BLaER1 treated with 17β-estradiol and CSF1 and Interleukin-3, amounts not matched to agents 10 nM and 100 nM (cell line): ENCODE results near the gene OPN3.

Experiments used
- H3K27ac ChIP-seq, 11 experiments: shearing (Covaris generic); formaldehyde crosslinking; 2 replicates each; pipeline ENCODE4 v1.8.1; 2022
- H3K27me3 ChIP-seq, 11 experiments: shearing (Covaris generic); formaldehyde crosslinking; 2 replicates each; pipeline ENCODE4 v1.8.1; 2022
- H3K36me3 ChIP-seq, 11 experiments: shearing (Covaris generic); formaldehyde crosslinking; 2 replicates each; pipeline ENCODE4 v1.8.1; 2022
- H3K4me1 ChIP-seq, 10 experiments: shearing (Covaris generic); formaldehyde crosslinking; 2 replicates each; pipeline ENCODE4 v1.8.1; 2022
- H3K4me2 ChIP-seq, 11 experiments: shearing (Covaris generic); formaldehyde crosslinking; 2 replicates each; pipeline ENCODE4 v1.8.1; 2022
- H3K4me3 ChIP-seq, 10 experiments: shearing (Covaris generic); formaldehyde crosslinking; 2 replicates each; pipeline ENCODE4 v1.8.1; 2022
- H3K9ac ChIP-seq, 11 experiments: shearing (Covaris generic); formaldehyde crosslinking; 2 replicates each; pipeline ENCODE4 v1.8.1; 2022
- H3K9me3 ChIP-seq, 11 experiments: shearing (Covaris generic); formaldehyde crosslinking; replicated peaks in 1 of 11; 2 replicates each; pipeline ENCODE4 v1.8.1; 2022
- H4K20me1 ChIP-seq, 11 experiments: shearing (Covaris generic); formaldehyde crosslinking; 2 replicates each; pipeline ENCODE4 v1.8.1; 2022
- Cebpa-rat ChIP-seq, 11 experiments: shearing (Covaris generic); IDR thresholded peaks; 2 replicates each; pipeline ENCODE4 v1.8.1; 2022

The OPN3 gene

GRCh38 chr1:241648159-241648558 is 8.0 kb upstream of the OPN3 start:
- Histone ChIP-seq H3K4me1 (peaks cover 0 to 5% (median 0%) of the 10 kb centered on the region in 10 experiments; a peak in 2 of 20 replicates), H3K27me3 (no peaks in the 10 kb centered on the region), H3K9ac (no peak overlapping the region), H3K4me2 (no peak overlapping the region), H3K4me3 (no peak overlapping the region), H3K27ac (no peak overlapping the region), H4K20me1 (no peaks in the 10 kb centered on the region), H3K36me3 (no peaks in the 10 kb centered on the region), H3K9me3 (peaks cover 0 to 2% (median 0%) of the 10 kb centered on the region in 11 experiments; a peak in 6 of 22 replicates)
- no peak for TF ChIP-seq Cebpa-rat (IDR thresholded peaks at IDR 0.05)

GRCh38 chr1:241647658-241648057 is 7.5 kb upstream of the OPN3 start:
- Histone ChIP-seq H3K4me3 (no peak overlapping the region), H3K27me3 (no peaks in the 10 kb centered on the region), H4K20me1 (no peaks in the 10 kb centered on the region), H3K36me3 (no peaks in the 10 kb centered on the region), H3K9ac (no peak overlapping the region), H3K4me1 (peaks cover 0 to 5% (median 0%) of the 10 kb centered on the region in 10 experiments; a peak in 2 of 20 replicates), H3K4me2 (no peak overlapping the region), H3K27ac (no peak overlapping the region), H3K9me3 (peaks cover 0 to 7% (median 1%) of the 10 kb centered on the region in 11 experiments; a peak in 11 of 22 replicates)
- no peak for TF ChIP-seq Cebpa-rat (IDR thresholded peaks at IDR 0.05)

DNA sequence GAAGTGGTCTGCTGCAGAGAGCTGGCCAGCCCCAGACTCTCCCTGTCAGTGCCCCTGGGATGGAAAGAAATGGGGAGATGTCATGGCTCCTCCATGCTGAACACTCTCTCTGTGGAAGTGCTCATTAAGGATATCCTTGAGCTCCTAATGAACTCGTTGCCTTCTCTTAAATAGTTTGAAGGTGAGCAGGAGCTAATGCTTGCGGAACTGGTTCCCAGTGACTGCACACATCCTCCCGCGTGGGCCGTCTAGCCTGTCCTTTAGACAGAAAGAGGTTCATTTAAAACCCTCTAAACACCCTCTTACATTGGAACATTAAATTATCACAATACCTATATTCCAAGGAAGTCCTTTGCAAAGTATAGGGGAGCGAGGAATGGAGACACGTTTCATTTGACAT is 6.0 kb upstream of the OPN3 start:
- Histone ChIP-seq H3K27ac (no peak overlapping the region), H3K27me3 (no peaks in the 10 kb centered on the region), H3K36me3 (no peaks in the 10 kb centered on the region), H3K9ac (no peak overlapping the region), H3K4me1 (peaks cover 1 to 8% (median 4%) of the 10 kb centered on the region in 10 experiments), H3K4me3 (no peak overlapping the region), H3K9me3 (peaks cover 4 to 16% (median 10%) of the 10 kb centered on the region in 11 experiments; a peak in 15 of 22 replicates), H3K4me2 (no peak overlapping the region), H4K20me1 (no peaks in the 10 kb centered on the region)
- TF ChIP-seq Cebpa-rat (IDR thresholded peaks at IDR 0.05), result no peak

GRCh38 chr1:241645199-241645598 is 5.0 kb upstream of the OPN3 start:
- Histone ChIP-seq H3K9ac (no peak overlapping the region), H3K4me3 (no peak overlapping the region), H3K27me3 (no peaks in the 10 kb centered on the region), H3K36me3 (no peaks in the 10 kb centered on the region), H4K20me1 (no peaks in the 10 kb centered on the region), H3K4me1 (peaks cover 9 to 16% (median 12%) of the 10 kb centered on the region in 10 experiments), H3K27ac (no peak overlapping the region), H3K4me2 (no peak overlapping the region), H3K9me3 (peaks cover 4 to 16% (median 10%) of the 10 kb centered on the region in 11 experiments; a peak in 15 of 22 replicates)
- no peak for TF ChIP-seq Cebpa-rat (IDR thresholded peaks at IDR 0.05)

DNA sequence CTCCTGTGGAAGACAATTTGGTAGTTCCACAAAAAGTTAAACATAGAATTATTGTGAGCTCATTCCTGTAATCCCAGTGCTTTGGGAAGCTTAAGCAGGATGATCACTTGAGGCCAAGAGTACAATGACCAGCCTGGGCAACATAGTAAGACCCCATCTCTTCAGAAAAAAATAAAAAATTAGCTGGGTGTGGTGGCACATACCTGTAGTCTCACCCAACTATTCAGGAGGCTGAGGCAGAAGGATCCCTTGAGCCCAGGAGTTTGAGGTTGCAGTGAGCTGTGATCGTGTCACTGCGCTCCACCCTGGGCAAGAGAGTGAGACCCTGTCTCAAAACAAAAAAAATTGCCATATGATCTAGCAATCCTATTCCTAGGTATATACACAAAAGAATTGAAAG is 4.1 kb upstream of the OPN3 start:
- no peaks in the 10 kb centered on the region for H4K20me1 ChIP-seq
- H3K27me3 ChIP-seq, result no peaks in the 10 kb centered on the region
- TF ChIP-seq Cebpa-rat (IDR thresholded peaks at IDR 0.05), result no peak
- no peak overlapping the region for H3K27ac ChIP-seq
- H3K36me3 ChIP-seq, result no peaks in the 10 kb centered on the region
- H3K4me3 ChIP-seq, result no peak overlapping the region
- H3K9ac ChIP-seq, result no peak overlapping the region
- H3K9me3 ChIP-seq, result peaks cover 4 to 16% (median 10%) of the 10 kb centered on the region in 11 experiments; a peak in 15 of 22 replicates
- no peak overlapping the region for H3K4me2 ChIP-seq
- peaks cover 9 to 16% (median 12%) of the 10 kb centered on the region in 10 experiments for H3K4me1 ChIP-seq

GRCh38 chr1:241642593-241642944 is 2.4 kb upstream of the OPN3 start:
- Histone ChIP-seq H4K20me1 (peaks cover 0 to 15% (median 9%) of the 10 kb centered on the region in 11 experiments; a peak in 10 of 22 replicates), H3K27ac (no peak overlapping the region), H3K9ac (no peak overlapping the region), H3K27me3 (no peaks in the 10 kb centered on the region), H3K4me1 (peaks cover 21 to 29% (median 23%) of the 10 kb centered on the region in 10 experiments), H3K9me3 (peaks cover 4 to 16% (median 10%) of the 10 kb centered on the region in 11 experiments; a peak in 15 of 22 replicates), H3K4me3 (no peak overlapping the region), H3K36me3 (no peaks in the 10 kb centered on the region; a peak in 1 of 22 replicates), H3K4me2 (no peak overlapping the region)
- TF ChIP-seq Cebpa-rat (IDR thresholded peaks at IDR 0.05), result no peak

DNA sequence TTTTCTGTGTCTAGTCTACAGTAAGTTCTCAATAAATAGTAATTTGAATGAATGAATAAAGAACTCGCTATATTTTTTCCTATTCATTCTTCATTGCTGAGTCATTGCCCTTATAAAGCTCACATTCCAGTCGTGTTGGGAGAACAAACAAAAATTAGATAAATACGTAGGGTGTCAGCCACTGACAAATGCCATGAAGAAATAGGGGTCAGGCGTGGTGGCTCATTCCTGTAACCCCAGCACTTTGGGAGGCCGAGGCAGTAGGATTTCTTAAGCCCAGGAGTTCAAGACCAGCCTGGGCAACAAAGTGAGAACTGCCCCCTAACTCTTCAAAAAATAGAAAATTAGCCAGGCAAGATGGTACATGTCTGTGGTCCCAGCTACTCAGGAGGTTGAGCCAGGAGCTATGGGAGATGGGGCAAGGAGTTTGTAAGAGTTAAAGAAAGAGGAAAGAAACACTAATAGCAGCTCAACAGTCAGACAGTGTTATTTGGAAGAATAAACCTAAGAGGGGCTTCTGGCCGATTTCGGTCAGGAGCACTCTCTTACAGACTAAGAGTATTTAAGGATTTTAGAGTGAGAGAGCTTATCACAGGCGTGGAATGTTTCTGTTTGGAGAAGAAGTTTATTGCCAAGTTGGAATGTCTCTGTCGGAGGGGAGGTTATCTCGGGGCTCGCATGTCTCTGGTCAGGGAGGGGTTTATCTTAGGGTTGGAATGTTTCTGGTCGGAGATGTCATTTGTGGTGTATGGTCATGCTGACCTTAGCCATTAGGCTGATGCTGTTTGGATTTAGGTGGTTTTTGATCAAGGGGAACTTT is 1.8 kb upstream of the OPN3 start:
- H3K4me1 ChIP-seq, result peaks cover 27 to 35% (median 29%) of the 10 kb centered on the region in 10 experiments
- no peak overlapping the region for H3K4me3 ChIP-seq
- peaks cover 0 to 6% (median 4%) of the 10 kb centered on the region in 11 experiments; a peak in 6 of 22 replicates for H3K36me3 ChIP-seq
- TF ChIP-seq Cebpa-rat (IDR thresholded peaks at IDR 0.05), result no peak
- peaks cover 4 to 16% (median 10%) of the 10 kb centered on the region in 11 experiments; a peak in 15 of 22 replicates for H3K9me3 ChIP-seq
- H3K4me2 ChIP-seq, result peak overlapping the region in 3 of 11 experiments; percentile 79 to 86 (median 83); a peak in 3 of 22 replicates
- peaks cover 0 to 20% (median 12%) of the 10 kb centered on the region in 11 experiments; a peak in 11 of 22 replicates for H4K20me1 ChIP-seq
- H3K9ac ChIP-seq, result no peak overlapping the region
- no peaks in the 10 kb centered on the region for H3K27me3 ChIP-seq
- H3K27ac ChIP-seq, result peak overlapping the region in 3 of 11 experiments; percentile 77 to 90 (median 89); a peak in 6 of 22 replicates

GRCh38 chr1:241640867-241641622 is 876 bp upstream of the OPN3 start:
- Histone ChIP-seq H3K27ac (peak overlapping the region in 10 of 11 experiments; percentile 55 to 96 (median 90); a peak in 21 of 22 replicates), H4K20me1 (peaks cover 0 to 22% (median 12%) of the 10 kb centered on the region in 11 experiments; a peak in 11 of 22 replicates), H3K4me3 (peak overlapping the region; percentile 56 to 96 (median 92)), H3K9ac (peak overlapping the region in 10 of 11 experiments; percentile 43 to 96 (median 69); a peak in 18 of 22 replicates), H3K27me3 (no peaks in the 10 kb centered on the region), H3K9me3 (peaks cover 4 to 16% (median 10%) of the 10 kb centered on the region in 11 experiments; a peak in 15 of 22 replicates), H3K4me1 (peaks cover 35 to 44% (median 38%) of the 10 kb centered on the region in 10 experiments), H3K4me2 (peak overlapping the region; percentile 59 to 87 (median 81)), H3K36me3 (peaks cover 0 to 15% (median 7%) of the 10 kb centered on the region in 11 experiments; a peak in 6 of 22 replicates)
- TF ChIP-seq Cebpa-rat (IDR thresholded peaks at IDR 0.05), result peak in 7 of 11 experiments; percentile 20 to 88 (median 58); a peak in 10 of 22 replicates
